GM23248 (cell line): ENCODE results near the gene RNF150. TPM values are rescaled to one million over a fixed set of nuclear protein-coding genes. Genes with fewer than 3 reads are reported as not detected.

Experiments used
- DNase-seq: peaks from one replicate; pipeline ENCODE4 v3.0.0-alpha.2; 2015
- H2AFZ ChIP-seq: fragments of 200-600 bp; sonication (generic); 2 replicates; pipeline ENCODE4 v1.6.1; 2016; ENCODE audit warnings: antibody characterized with exemption
- H3F3A ChIP-seq: fragments of 200-600 bp; sonication (generic); 2 replicates; pipeline ENCODE4 v1.6.1; 2016; ENCODE audit warnings: mild to moderate bottlenecking, antibody characterized with exemption, mixed run types; ENCODE audit not compliant: insufficient read depth
- H3K27ac ChIP-seq: fragments of 200-600 bp; sonication (generic); 2 replicates; pipeline ENCODE4 v1.5.1; 2016; ENCODE audit warnings: mild to moderate bottlenecking
- H3K27me3 ChIP-seq: fragments of 200-600 bp; sonication (generic); replicated peaks from 2 replicates; pipeline ENCODE4 v1.6.1; 2016; ENCODE audit warnings: mild to moderate bottlenecking; ENCODE audit not compliant: insufficient read depth
- H3K36me3 ChIP-seq: fragments of 200-600 bp; sonication (generic); 2 replicates; pipeline ENCODE4 v1.6.1; 2016; ENCODE audit warnings: low read depth, mild to moderate bottlenecking
- H3K4me1 ChIP-seq: fragments of 200-600 bp; sonication (generic); 2 replicates; pipeline ENCODE4 v1.6.1; 2016; ENCODE audit warnings: mild to moderate bottlenecking; ENCODE audit not compliant: insufficient read depth
- H3K4me2 ChIP-seq: fragments of 200-600 bp; sonication (generic); one replicate; pipeline ENCODE4 v1.6.1; 2016; ENCODE audit warnings: mild to moderate bottlenecking; ENCODE audit not compliant: unreplicated experiment
- H3K4me3 ChIP-seq: fragments of 200-600 bp; sonication (generic); 2 replicates; pipeline ENCODE4 v1.5.1; 2016; ENCODE audit warnings: mild to moderate bottlenecking
- H3K79me2 ChIP-seq: fragments of 200-600 bp; sonication (generic); 2 replicates; pipeline ENCODE4 v1.6.1; 2016; ENCODE audit warnings: mild to moderate bottlenecking; ENCODE audit not compliant: insufficient read depth
- H3K9ac ChIP-seq: fragments of 200-600 bp; sonication (generic); 2 replicates; pipeline ENCODE4 v1.6.1; 2016; ENCODE audit warnings: mild to moderate bottlenecking
- H3K9me2 ChIP-seq: fragments of 200-600 bp; sonication (generic); 2 replicates; pipeline ENCODE4 v1.6.1; 2016; ENCODE audit warnings: mixed run types, mild to moderate bottlenecking, moderate library complexity; ENCODE audit not compliant: insufficient read depth
- H3K9me3 ChIP-seq: fragments of 200-600 bp; sonication (generic); one replicate; pipeline ENCODE4 v1.6.1; 2017; ENCODE audit warnings: low read depth
- H4K20me1 ChIP-seq: fragments of 200-600 bp; sonication (generic); 2 replicates; pipeline ENCODE4 v1.6.0; 2016; ENCODE audit not compliant: insufficient read depth
- EZH2 ChIP-seq: fragments of 200-600 bp; sonication (generic); IDR thresholded peaks from 2 replicates; pipeline ENCODE4 v1.6.1; 2018; ENCODE audit warnings: antibody characterized with exemption, mild to moderate bottlenecking; ENCODE audit not compliant: insufficient read depth, poor library complexity, severe bottlenecking
- EZH2phosphoT487 ChIP-seq: fragments of 200-600 bp; sonication (generic); IDR thresholded peaks from 2 replicates; pipeline ENCODE4 v1.6.1; 2018; ENCODE audit warnings: antibody characterized with exemption, moderate library complexity, mild to moderate bottlenecking, low read depth; ENCODE audit not compliant: insufficient read depth
- WGBS, 2 experiments: methylation state at CpG; one replicate each; pipeline ENCODE4 v1.1.6; 2015 to 2017; ENCODE audit warnings: low lambda C conversion rate in 2 of 2, low coverage in 1 of 2; ENCODE audit errors: missing lambda C conversion rate in 2 of 2; 5-methylcytosine and 5-hydroxymethylcytosine counted together
- in situ Hi-C: fragments of 300-500 bp; cut with MboI; formaldehyde crosslinking; loops from 2 replicates; pipeline ENCODE4 v1.15.0; 2020
- polyA plus RNA-seq: library from polyadenylated mRNA; unstranded; fragments of >200 nt; fragmentation: Nextera tagmentation; extraction: Ambion mirVana; gene quantifications from 2 replicates; pipeline ENCODE4 v1.2.1, GENCODE V29; 2016
- total RNA-seq: library from RNA; depleted of rRNA; stranded (reverse); fragments of >200 nt; shearing (Covaris generic); gene quantifications from 2 replicates; pipeline ENCODE4 v1.2.3, GENCODE V29; 2014

Gene RNF150
- total and polyA plus RNA-seq, 2 experiments from 2014 or later: 4.8 to 10.5 TPM

GRCh38 chr4:141041021-141041476, 92.2 kb downstream of the RNF150 start:
- Histone ChIP-seq H3K9ac (no peak overlapping the region), H3F3A (peaks cover 6% of the 10 kb centered on the region; the same call in 1 of the 2 replicates), H3K9me3 (no peaks in the 10 kb centered on the region), H3K27me3 (no peaks in the 10 kb centered on the region), H2AFZ (no peak overlapping the region), H3K4me3 (no peak overlapping the region), H3K79me2 (no peaks in the 10 kb centered on the region), H3K4me1 (peaks cover 19% of the 10 kb centered on the region), H3K27ac (no peak overlapping the region), H3K4me2 (no peak overlapping the region), H4K20me1 (no peaks in the 10 kb centered on the region), H3K36me3 (no peaks in the 10 kb centered on the region), H3K9me2 (0 out of 2 replicates have a peak, but pooled peaks cover 8% of the 10 kb centered on the region)
- TF ChIP-seq EZH2: no peak
- no peak for TF ChIP-seq EZH2phosphoT487
- in situ Hi-C loops: no loop called here
- DNase-seq: peak; percentile 28
- WGBS, 2 experiments: 15 to 51% methylated on average over 1 of the region's 1 CpG

DNA sequence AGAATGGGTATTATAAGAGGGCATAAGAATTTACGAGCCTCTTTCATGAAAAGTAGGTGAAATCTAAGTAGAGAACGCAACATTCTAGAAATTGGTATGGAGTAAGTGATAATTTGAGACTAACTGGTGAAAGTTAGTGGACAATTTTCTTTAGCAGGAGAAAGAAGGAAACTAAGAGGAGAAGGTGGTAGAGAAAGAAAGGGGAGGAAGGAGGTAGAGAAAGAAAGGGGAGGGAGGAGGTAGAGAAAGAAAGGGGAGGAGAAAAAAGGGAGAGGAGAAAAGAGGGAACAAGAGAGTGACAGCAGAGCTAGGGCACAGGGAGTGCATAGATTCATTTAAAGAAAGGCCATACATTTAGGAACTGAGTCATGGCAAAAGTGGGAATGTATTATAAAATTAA, 94.1 kb downstream of the RNF150 start:
- Histone ChIP-seq H3K4me3 (no peak overlapping the region), H3K27ac (no peak overlapping the region), H3K9me2 (0 out of 2 replicates have a peak, but pooled peaks cover 8% of the 10 kb centered on the region), H3K9ac (no peak overlapping the region), H3K4me1 (peaks cover 14% of the 10 kb centered on the region; the same call in 1 of the 2 replicates), H3K27me3 (no peaks in the 10 kb centered on the region), H3K9me3 (no peaks in the 10 kb centered on the region), H3K36me3 (no peaks in the 10 kb centered on the region), H4K20me1 (no peaks in the 10 kb centered on the region), H3K79me2 (no peaks in the 10 kb centered on the region), H3F3A (no peaks in the 10 kb centered on the region), H2AFZ (no peak overlapping the region), H3K4me2 (no peak overlapping the region)
- no peak for TF ChIP-seq EZH2
- no peak for TF ChIP-seq EZH2phosphoT487
- no peak for DNase-seq
- WGBS, 2 experiments: 91 to 93% methylated on average over 2 of the region's 2 CpGs
- in situ Hi-C loops: no loop called here

GRCh38 chr4:141038428-141038827, 94.8 kb downstream of the RNF150 start:
- Histone ChIP-seq H3K27me3 (no peaks in the 10 kb centered on the region), H3K36me3 (no peaks in the 10 kb centered on the region), H3K4me1 (peaks cover 14% of the 10 kb centered on the region; the same call in 1 of the 2 replicates), H2AFZ (no peak overlapping the region), H3K4me2 (no peak overlapping the region), H3K4me3 (no peak overlapping the region), H4K20me1 (no peaks in the 10 kb centered on the region), H3K79me2 (no peaks in the 10 kb centered on the region), H3K27ac (no peak overlapping the region), H3K9me2 (0 out of 2 replicates have a peak, but pooled peaks cover 8% of the 10 kb centered on the region), H3K9ac (no peak overlapping the region), H3K9me3 (no peaks in the 10 kb centered on the region), H3F3A (no peaks in the 10 kb centered on the region)
- 76 to 84% methylated on average over 3 of the region's 3 CpGs for WGBS, 2 experiments
- no peak for DNase-seq
- in situ Hi-C loops: no loop called here
- TF ChIP-seq EZH2 (no peak), EZH2phosphoT487 (no peak)

DNA sequence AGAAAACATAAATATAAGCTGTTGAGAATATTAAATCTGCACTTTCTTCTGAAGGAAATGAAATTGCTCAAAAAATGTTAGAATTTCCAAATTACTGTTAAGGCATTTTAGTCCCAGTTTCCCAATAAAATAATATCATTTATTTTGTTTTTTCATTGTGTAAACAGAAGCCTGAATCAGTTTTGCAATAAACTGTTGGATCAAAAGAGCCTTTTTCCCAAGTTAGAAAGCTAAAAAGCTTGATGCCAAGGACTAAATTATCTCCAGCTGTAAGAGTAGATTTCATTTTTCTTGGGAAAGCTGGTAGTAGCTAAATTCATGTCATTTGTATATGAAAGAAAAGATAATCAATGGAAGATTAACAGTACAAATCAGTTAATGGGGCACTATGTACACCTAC, 95.8 kb downstream of the RNF150 start:
- in situ Hi-C loops: no loop called here
- DNase-seq: no peak

More for the DNA sequence above, 95.8 kb downstream of the RNF150 start:
- no peak overlapping the region for H2AFZ ChIP-seq
- TF ChIP-seq EZH2phosphoT487: no peak
- TF ChIP-seq EZH2: no peak
- no peaks in the 10 kb centered on the region for H3F3A ChIP-seq
- no peaks in the 10 kb centered on the region for H3K27me3 ChIP-seq
- no peaks in the 10 kb centered on the region for H4K20me1 ChIP-seq
- peaks cover 14% of the 10 kb centered on the region; the same call in 1 of the 2 replicates for H3K4me1 ChIP-seq
- H3K36me3 ChIP-seq: no peaks in the 10 kb centered on the region
- no peak overlapping the region for H3K9ac ChIP-seq
- no peaks in the 10 kb centered on the region for H3K79me2 ChIP-seq
- H3K9me3 ChIP-seq: no peaks in the 10 kb centered on the region
- no peak overlapping the region for H3K4me2 ChIP-seq
- H3K9me2 ChIP-seq: 0 out of 2 replicates have a peak, but pooled peaks cover 5% of the 10 kb centered on the region
- no peak overlapping the region for H3K27ac ChIP-seq
- H3K4me3 ChIP-seq: no peak overlapping the region
